ENCODE results near the gene LRMDA.

Gene LRMDA

GRCh38 chr10:75630746-75631145, 199.3 kb downstream of the LRMDA start:
- DNase-seq (ENCODE audit: extremely low read depth, low read depth): no peak
- TF ChIP-seq CTCF (IDR thresholded peaks at IDR 0.05; ENCODE audit: low read depth, low read length): no peak

- DNase-seq (ENCODE audit: extremely low read depth, low read depth): no peak
- TF ChIP-seq CTCF (IDR thresholded peaks at IDR 0.05; ENCODE audit: low read depth, low read length): no peak
These were observed 201.5 kb downstream of the LRMDA start for GRCh38 chr10:75632805-75633462.

GRCh38 chr10:75633568-75633967, 202.1 kb downstream of the LRMDA start:
- no peak for TF ChIP-seq CTCF (IDR thresholded peaks at IDR 0.05; ENCODE audit: low read depth, low read length)

GRCh38 chr10:75634947-75635346, 203.5 kb downstream of the LRMDA start:
- no peak for TF ChIP-seq CTCF (IDR thresholded peaks at IDR 0.05; ENCODE audit: low read depth, low read length)
- DNase-seq (ENCODE audit: extremely low read depth, low read depth): no peak

More at GRCh38 chr10:75633568-75633967, 202.1 kb downstream of the LRMDA start:
- DNase-seq (ENCODE audit: extremely low read depth, low read depth): no peak

- no peak for TF ChIP-seq CTCF (IDR thresholded peaks at IDR 0.05; ENCODE audit: low read depth, low read length)
- DNase-seq (ENCODE audit: extremely low read depth, low read depth): no peak
These were observed 207.3 kb downstream of the LRMDA start for GRCh38 chr10:75638752-75639151.

DNA sequence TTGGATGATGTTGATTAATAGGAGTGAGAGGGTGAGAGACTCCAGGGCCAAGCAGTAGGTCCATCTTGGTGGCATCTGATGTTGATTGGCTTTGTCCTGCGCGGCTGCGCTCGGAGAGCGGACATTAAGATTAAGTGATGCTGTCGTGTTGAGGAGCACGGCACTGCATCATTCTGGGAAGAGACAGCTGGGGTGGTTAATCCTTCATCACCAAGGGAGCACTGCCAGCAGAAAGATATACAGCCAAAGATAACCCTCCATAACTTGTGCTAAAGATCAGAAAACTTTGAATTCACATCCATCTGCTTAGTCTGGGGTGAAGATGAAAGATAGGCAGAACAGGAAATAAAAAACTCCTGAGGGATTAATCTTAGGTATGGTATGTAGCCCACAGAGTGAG, 208.3 kb downstream of the LRMDA start:
- DNase-seq (ENCODE audit: extremely low read depth, low read depth): no peak
- TF ChIP-seq CTCF (IDR thresholded peaks at IDR 0.05; ENCODE audit: low read depth, low read length): no peak

DNA sequence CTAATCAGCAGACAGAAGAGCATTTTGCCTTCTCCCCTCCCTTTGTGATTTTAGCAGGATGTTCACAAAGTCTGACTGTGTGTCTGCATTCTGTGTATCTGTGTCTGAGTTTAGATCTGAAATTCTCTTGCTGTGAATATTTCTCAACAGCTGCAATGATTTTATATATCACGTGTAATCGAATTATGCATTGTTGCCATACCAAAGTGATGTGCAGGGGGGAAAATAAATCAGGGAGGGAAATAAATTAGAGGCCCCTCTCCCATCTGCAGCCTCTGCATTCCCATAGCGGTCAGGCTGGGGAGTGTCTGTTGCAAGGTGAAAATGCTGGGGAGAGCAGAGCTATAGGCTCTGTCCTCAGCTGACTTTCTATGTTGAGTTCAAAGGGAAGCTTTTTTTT, 209.0 kb downstream of the LRMDA start:
- no peak for DNase-seq (ENCODE audit: extremely low read depth, low read depth)
- no peak for TF ChIP-seq CTCF (IDR thresholded peaks at IDR 0.05; ENCODE audit: low read depth, low read length)

Data from AG09319 (cell line).